Transverse colon (tissue), 4 donors: Measurements from ENCODE around the gene SLC39A5. TPM values are rescaled to one million over a fixed set of nuclear protein-coding genes. Genes with fewer than 3 reads are reported as not detected.

Experiments used
- DNase-seq: peaks from one replicate; pipeline ENCODE4 v3.0.0-alpha.2; 2019
- H3K27ac ChIP-seq, 4 donors: fragments of 200-600 bp; sonication (generic); 2 replicates each; pipeline ENCODE4 v1.5.1; 2016 to 2018; ENCODE audit warnings: inconsistent platforms in 4 of 4
- H3K27me3 ChIP-seq: fragments of 200-600 bp; sonication (generic); 2 replicates; pipeline ENCODE4 v1.5.1; 2017; ENCODE audit warnings: inconsistent platforms
- H3K36me3 ChIP-seq, 4 donors: fragments of 200-600 bp; sonication (generic); 2 replicates each; pipeline ENCODE4 v1.5.1; 2017 to 2019; ENCODE audit warnings: inconsistent platforms in 4 of 4
- H3K4me1 ChIP-seq, 4 donors: fragments of 200-600 bp; sonication (generic); 2 replicates each; pipeline ENCODE4 v1.5.1; 2017 to 2020; ENCODE audit warnings: inconsistent platforms in 4 of 4
- H3K4me3 ChIP-seq, 4 donors: fragments of 200-600 bp; sonication (generic); 1 replicate in 1 of 4; 2 replicates in 3 of 4; pipeline versions ENCODE4 v1.5.1 to v1.6.1; 2017 to 2019; ENCODE audit warnings: inconsistent platforms in 4 of 4
- H3K9me3 ChIP-seq, 2 donors: fragments of 200-600 bp; sonication (generic); 2 replicates each; pipeline ENCODE4 v1.5.1; 2017 to 2019; ENCODE audit warnings: inconsistent platforms in 2 of 2
- CTCF ChIP-seq, 5 experiments: fragments of 200-600 bp in 3 of 5; fragments of 450-650 bp in 2 of 5; sonication (generic) in 3 of 5; IDR thresholded peaks; 1 replicate in 2 of 5; 2 replicates in 3 of 5; pipeline ENCODE4 v1.5.1; 2016 to 2017; ENCODE audit warnings: antibody characterized with exemption in 5 of 5, inconsistent platforms in 3 of 5, mild to moderate bottlenecking in 2 of 5, moderate library complexity in 1 of 5
- EP300 ChIP-seq: sonication (generic); formaldehyde crosslinking; IDR thresholded peaks from one replicate; pipeline ENCODE4 v1.6.1; 2017; ENCODE audit warnings: antibody characterized with exemption, low read depth
- POLR2A ChIP-seq: fragments of 450-650 bp; IDR thresholded peaks from one replicate; pipeline ENCODE4 v1.6.1; 2016; ENCODE audit warnings: antibody characterized with exemption, mild to moderate bottlenecking, moderate library complexity
- POLR2AphosphoS5 ChIP-seq, 3 donors: sonication (generic); formaldehyde crosslinking; IDR thresholded peaks; one replicate each; pipeline ENCODE4 v1.6.1; 2016; ENCODE audit warnings: antibody characterized with exemption in 3 of 3
- WGBS, 2 donors: methylation state at CpG; one replicate each; pipeline ENCODE4 v1.1.5; 2018; ENCODE audit warnings: low coverage in 1 of 2; 5-methylcytosine and 5-hydroxymethylcytosine counted together
- in situ Hi-C, 4 donors: fragments of 200-750 bp; cut with MboI; loops; one replicate each; pipeline versions ENCODE4 v1.15.0 to v1.15.1; 2017; ENCODE audit warnings: low sequenced_read_pairs in 3 of 4, low pct_ligation_motif_present in 1 of 4, low pct_unique_long_range_greater_than_20kb in 1 of 4
- intact Hi-C: fragments of 100-400 bp; cut with DNase I; formaldehyde crosslinking; loops from one replicate; pipeline ENCODE4 v1.15.1; 2023; ENCODE audit warnings: low total_unique reads
- total RNA-seq, 4 donors: library from RNA; depleted of rRNA; stranded (reverse); fragments of >200 nt; gene quantifications; one replicate each; pipeline ENCODE4 v1.1.0, GENCODE V29; 2016

The SLC39A5 gene
- total RNA-seq, 4 donors from 2014 or later = 225 to 325 (median 283) TPM

- no peaks in the 10 kb centered on the region for H3K4me1 ChIP-seq
- H3K27me3 ChIP-seq = no peaks in the 10 kb centered on the region
- intact Hi-C loops (no loop called here), in situ Hi-C loops (no loop called here)
- no peak for TF ChIP-seq POLR2AphosphoS5 (IDR thresholded peaks at IDR 0.05)
- TF ChIP-seq POLR2A = no peak
- no peak for TF ChIP-seq EP300
- TF ChIP-seq CTCF (IDR thresholded peaks at IDR 0.05) = no peak
- peaks cover 0 to 65% (median 33%) of the 10 kb centered on the region in 4 donors for H3K36me3 ChIP-seq
- WGBS, 2 donors = 33 to 89% methylated on average over 1 to 3 of the region's 3 CpGs
- no peaks in the 10 kb centered on the region for H3K9me3 ChIP-seq
- H3K4me3 ChIP-seq = no peak overlapping the region
- H3K27ac ChIP-seq = no peak overlapping the region
- DNase-seq = no peak
Observed at GRCh38 chr12:56243731-56244181, 13.9 kb downstream of the SLC39A5 start.

- WGBS, 2 donors = 98% methylated on average over 14 of the region's 14 CpGs; no CpG with 5 or more reads in 1 of the 2 donors
Observed at GRCh38 chr12:56244494-56244893, 14.6 kb downstream of the SLC39A5 start.

DNA sequence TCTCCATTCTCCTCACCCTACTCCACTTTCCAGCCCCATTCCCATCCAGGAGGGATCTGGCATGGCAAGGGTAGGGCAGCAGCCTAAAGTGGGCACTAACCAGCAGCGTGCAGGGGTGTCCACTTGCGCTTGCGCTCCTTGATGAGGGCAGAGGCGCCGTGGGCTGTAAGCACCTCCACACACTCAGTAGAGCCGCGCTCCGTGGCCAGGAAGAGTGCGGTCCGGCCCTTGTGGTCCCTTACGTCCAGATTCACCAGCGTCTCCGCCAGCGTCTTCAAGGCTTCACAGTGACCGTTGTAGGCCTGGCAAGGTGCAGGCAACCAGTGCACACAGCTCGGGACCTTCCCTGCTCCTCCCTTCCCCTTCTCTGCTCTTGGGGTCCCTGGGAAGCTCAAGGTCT is 18.1 kb downstream of the SLC39A5 start:
- 94 to 100% methylated on average over 7 to 16 of the region's 16 CpGs for WGBS, 2 donors
- Histone ChIP-seq H3K27ac (no peak overlapping the region), H3K9me3 (no peaks in the 10 kb centered on the region), H3K27me3 (no peaks in the 10 kb centered on the region), H3K36me3 (peaks cover 0 to 89% (median 39%) of the 10 kb centered on the region in 4 donors), H3K4me1 (no peaks in the 10 kb centered on the region), H3K4me3 (no peak overlapping the region)
- DNase-seq = no peak
- intact Hi-C loops (no loop called here), in situ Hi-C loops (no loop called here)
- TF ChIP-seq POLR2AphosphoS5 (IDR thresholded peaks at IDR 0.05) (no peak), EP300 (no peak), CTCF (IDR thresholded peaks at IDR 0.05) (no peak), POLR2A (no peak)

More at GRCh38 chr12:56244494-56244893, 14.6 kb downstream of the SLC39A5 start:
- in situ Hi-C loops (no loop called here), intact Hi-C loops (no loop called here)
- no peak overlapping the region for H3K27ac ChIP-seq
- no peaks in the 10 kb centered on the region for H3K27me3 ChIP-seq
- H3K4me3 ChIP-seq = no peak overlapping the region
- no peaks in the 10 kb centered on the region for H3K9me3 ChIP-seq
- H3K4me1 ChIP-seq = no peaks in the 10 kb centered on the region
- H3K36me3 ChIP-seq = peaks cover 0 to 73% (median 37%) of the 10 kb centered on the region in 4 donors
- TF ChIP-seq CTCF (IDR thresholded peaks at IDR 0.05) = no peak
- no peak for TF ChIP-seq EP300
- TF ChIP-seq POLR2AphosphoS5 (IDR thresholded peaks at IDR 0.05) = no peak
- no peak for TF ChIP-seq POLR2A
- no peak for DNase-seq

GRCh38 chr12:56248711-56249110 is 18.9 kb downstream of the SLC39A5 start:
- H3K27ac ChIP-seq = no peak overlapping the region
- WGBS, 2 donors = 97% methylated on average over 7 of the region's 8 CpGs; no CpG with 5 or more reads in 1 of the 2 donors
- TF ChIP-seq EP300 = no peak
- no peak for TF ChIP-seq POLR2AphosphoS5 (IDR thresholded peaks at IDR 0.05)
- TF ChIP-seq POLR2A = no peak
- TF ChIP-seq CTCF (IDR thresholded peaks at IDR 0.05) = no peak
- no peak overlapping the region for H3K4me3 ChIP-seq
- peaks cover 0 to 89% (median 40%) of the 10 kb centered on the region in 4 donors for H3K36me3 ChIP-seq
- H3K4me1 ChIP-seq = no peaks in the 10 kb centered on the region
- in situ Hi-C loops (no loop called here), intact Hi-C loops (no loop called here)
- H3K27me3 ChIP-seq = no peaks in the 10 kb centered on the region
- no peak for DNase-seq
- no peaks in the 10 kb centered on the region for H3K9me3 ChIP-seq
